Stimulated activated CD8-positive, alpha-beta memory T cell treated with anti-CD3 and anti-CD28 coated beads, Interleukin-15, amount 100 ng/mL, for 48 hours (primary cell): ENCODE measurements around the gene DVL2.
"Not testable (repeated sequence)": the region's sequence is repeated elsewhere in the genome, so short reads cannot be mapped to it uniquely, and the experiment has no call there.

Experiments used
- DNase-seq, 2 donors: peaks; one replicate each; pipeline ENCODE4 v3.0.0-alpha.2; 2020; ENCODE audit warnings: low read depth in 2 of 2

The DVL2 gene

GRCh38 chr17:7203391-7203790, 30.9 kb downstream of the DVL2 start:
- DNase-seq = no peak

DNA sequence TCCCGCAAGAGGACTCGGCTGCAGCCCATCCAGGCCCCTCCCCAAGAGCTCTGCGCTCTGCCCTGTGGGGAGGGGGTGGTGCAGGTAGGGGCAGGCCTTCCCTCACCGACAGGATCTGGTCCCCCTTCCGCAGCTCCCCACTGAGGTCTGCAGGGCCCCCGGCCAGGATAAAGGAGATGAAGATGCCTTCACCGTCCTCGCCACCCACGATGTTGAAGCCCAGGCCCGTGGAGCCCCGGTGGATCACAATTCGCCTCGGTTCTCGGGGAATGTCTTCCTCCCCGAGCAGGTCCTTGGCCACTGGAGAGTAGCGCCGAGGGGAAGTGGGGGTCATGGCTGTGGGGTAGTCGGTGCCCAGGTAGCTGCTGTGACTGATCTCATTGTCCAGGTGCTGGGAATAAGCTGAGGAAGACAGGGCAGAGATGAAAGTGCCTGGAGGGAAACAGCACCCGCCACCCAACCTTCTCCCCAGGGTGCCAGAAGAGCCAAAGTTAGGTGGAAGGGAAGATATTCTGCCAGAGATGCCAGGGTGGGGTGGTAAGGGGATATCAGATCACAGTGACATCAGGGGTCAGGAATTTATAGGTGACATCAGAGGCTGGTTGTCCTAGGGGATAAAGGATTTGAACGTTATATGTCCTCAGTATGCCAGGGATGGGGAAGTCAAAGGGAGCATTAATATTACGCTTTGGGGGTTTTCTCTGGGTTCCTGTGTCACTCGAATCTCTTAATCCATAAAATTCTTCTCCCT, 37.5 kb downstream of the DVL2 start:
- DNase-seq = no peak

- DNase-seq = no peak
Measured at GRCh38 chr17:7195971-7196370, 38.3 kb downstream of the DVL2 start.

GRCh38 chr17:7192271-7192937, 41.9 kb downstream of the DVL2 start:
- no peak for DNase-seq

- no peak for DNase-seq
Measured at GRCh38 chr17:7191571-7192270, 42.6 kb downstream of the DVL2 start.

- no peak for DNase-seq
Measured at GRCh38 chr17:7191069-7191468, 43.2 kb downstream of the DVL2 start.

GRCh38 chr17:7190276-7190917, 43.9 kb downstream of the DVL2 start:
- no peak for DNase-seq

DNA sequence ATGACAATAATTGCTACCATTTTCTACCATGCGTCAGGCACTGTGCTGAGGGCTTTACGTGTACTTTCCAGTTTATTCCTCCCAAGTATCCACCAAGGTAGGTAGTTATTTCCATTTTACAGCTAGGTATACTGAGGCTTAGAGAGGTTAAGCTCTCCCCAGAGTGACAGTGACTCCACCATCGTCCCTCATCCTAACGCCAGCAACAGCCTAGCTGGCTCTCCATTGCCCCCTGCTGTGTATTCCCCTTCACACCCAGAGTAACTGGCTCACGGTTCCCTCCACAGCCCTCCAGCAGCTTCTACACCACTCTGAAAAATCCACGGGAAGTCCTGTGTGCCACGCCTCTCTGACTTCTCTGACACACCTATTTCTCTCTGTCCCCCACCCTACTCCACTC, 48.1 kb downstream of the DVL2 start:
- DNase-seq = no peak

DNA sequence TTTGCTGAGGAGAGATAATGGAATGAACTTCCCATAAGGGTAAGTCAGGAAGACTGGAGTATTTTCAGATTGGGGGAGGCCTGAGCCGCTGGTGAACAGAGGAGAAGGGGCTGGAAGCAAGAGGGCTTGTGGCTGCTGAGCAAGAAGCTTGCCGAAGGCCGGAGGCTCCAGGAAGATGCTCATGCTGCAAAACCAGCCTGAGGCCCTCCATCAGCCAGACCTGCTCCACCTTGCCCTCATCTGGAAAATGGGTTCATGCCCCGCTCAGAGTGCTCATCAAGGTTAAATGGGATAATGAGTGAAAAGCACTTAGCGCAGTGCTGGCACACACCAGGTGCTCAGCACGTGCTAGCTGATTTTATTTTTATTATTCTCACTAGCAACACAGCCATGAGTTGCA, 49.7 kb downstream of the DVL2 start:
- DNase-seq = no peak

- no peak for DNase-seq
Measured at GRCh38 chr17:7184091-7184488, 50.2 kb downstream of the DVL2 start.

- DNase-seq = no peak
Measured at GRCh38 chr17:7183433-7184090, 50.8 kb downstream of the DVL2 start.

- not testable (repeated sequence) for DNase-seq
Measured at GRCh38 chr17:7182101-7182500, 52.2 kb downstream of the DVL2 start.

DNA sequence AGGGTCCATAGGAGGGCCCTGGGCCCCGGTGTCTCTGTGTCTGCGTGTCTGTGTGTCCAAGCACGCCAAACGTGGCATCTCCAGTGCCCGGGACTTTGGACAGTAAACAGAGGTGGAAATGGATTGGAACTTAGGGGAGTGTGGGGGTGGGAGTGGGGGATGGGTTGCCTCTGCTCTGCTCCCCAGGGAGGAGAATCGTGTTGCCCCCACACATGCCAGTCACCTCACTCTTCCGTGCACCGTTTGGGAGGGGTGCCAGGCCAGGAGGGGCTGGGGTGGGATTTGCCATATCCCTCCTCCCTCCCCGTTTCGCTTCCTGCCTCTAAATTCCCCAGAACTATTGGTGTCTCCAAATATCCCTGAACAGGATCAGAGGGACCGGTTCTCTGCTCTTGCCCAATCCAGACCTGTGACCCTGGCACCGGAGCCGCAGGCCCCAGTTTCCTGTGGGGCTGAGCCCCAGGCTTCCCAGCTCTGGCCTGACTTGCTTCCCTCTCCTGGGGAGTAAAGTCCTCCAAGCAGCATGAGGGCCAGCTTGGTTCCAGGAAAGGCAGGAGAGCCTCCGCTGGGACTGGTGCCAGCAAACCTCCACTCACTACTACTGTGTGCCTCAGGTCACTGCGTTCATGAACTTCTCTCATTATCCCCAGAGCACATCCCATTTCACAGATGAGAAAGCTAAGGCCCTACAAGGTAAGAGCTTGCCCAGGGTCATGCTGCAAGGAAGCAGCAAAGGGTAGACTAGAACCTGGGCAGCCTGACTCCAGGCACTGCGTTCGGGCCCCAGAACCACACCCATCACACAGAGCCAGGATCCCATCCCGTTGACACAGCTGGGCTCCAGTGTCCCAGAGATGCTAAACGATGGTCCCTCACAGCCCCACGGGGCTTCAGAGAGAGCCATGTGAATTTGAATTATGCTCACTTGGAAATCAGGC, 54.7 kb downstream of the DVL2 start, which contains the start of gene ASGR1:
TSS of gene ASGR1 (minus strand) at position 54 of the 938 bp plus-strand sequence. CDS start 807 bp downstream, outside the sequence.
- no peak for DNase-seq

DNA sequence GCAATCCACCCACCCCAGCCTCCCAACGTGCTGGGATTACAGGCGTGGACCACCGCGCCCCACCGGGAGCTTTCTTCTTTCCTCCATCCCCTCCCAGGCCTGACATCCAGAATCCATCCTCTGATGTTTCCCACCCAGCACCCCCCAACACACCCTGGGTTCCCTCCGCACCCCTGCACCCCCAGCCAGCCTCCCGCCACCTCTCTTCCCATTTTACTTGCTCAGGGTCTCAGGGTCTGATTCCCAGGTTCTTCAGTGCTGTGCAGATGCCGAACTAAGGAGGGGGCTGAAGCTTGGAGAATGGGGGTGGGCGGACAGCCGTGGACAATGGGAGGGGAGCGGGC, 55.4 kb downstream of the DVL2 start:
- DNase-seq = no peak

DNA sequence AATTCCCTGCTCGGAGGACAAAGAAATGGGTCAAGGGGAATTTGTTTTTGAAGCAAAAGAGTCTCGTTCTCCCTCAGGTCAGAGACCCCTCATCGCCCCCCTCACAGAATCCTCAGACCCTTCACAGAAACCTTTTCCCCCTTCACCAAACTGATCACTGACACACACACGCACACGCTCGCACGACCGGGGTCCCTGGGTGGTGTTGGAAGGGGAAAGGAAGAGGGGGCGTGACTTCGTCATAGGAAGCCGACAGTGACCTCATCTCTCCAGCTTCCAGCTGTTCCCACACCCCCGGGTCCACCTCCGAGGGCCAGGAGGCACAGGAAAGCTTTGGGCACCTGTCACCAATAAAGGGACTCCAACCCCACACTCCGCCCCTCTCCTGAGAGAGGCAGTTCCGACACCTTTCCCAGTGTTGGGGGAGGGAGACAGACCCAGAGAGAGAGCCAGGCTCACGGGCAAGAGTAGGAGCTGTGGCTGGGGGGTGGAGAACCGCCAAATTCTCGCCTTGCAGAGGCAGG, 56.3 kb downstream of the DVL2 start:
- no peak for DNase-seq

DNA sequence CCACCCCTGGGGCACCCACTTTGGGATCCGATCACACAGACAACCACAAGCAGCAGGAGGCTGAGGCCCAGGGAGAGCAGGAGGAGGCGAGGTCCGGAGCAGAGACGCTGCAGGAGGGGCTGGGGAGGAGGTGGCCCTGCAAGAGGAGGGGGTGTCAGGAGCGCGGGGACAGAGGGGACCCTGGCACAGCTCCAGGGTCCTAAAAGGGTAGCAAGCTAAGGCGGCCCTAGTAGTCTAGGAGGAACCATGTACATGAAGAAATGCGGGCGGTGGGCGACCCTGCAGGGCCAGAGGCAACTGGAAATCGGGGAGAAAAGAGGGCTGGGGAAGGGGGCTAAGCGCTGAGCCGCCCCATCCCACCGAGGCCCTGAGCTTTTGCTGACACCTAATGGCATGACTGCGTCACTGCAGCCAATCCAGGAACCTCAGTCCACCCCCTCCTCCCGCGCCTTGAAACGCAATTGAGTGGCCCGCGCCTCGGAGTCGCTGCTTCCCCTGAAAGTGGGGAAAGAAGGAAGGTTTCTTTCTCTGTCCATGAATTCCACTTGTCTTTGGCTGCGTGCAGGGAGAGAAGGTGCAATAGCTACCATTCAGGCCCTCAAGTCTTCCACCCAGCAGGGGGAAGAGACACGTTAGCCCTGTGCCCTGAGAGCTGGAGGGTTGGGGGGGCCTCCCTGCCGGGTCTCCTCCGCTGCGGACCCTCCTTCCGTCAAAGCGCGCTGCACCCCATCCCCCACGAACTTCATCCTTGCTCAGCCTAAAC, 56.9 kb downstream of the DVL2 start:
- DNase-seq = peak; percentile 34 to 36

DNA sequence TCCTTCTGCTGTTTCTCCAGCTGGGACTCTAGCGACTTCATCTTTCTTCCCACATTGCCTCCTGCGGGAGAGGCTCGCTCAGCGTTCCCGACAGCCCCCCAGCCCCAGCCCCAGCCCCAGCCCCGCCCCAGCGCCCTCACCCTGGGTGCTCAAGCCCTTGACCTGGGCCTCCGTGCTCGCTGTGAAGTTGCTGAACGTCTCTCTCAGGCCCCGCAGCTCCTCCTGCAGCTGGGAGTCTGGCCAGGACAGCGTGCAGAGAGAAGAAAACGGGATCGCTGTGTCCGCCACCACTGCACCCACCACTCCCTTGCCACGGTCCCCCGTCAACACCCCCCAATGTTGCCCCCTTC, 57.5 kb downstream of the DVL2 start:
- DNase-seq = no peak

DNA sequence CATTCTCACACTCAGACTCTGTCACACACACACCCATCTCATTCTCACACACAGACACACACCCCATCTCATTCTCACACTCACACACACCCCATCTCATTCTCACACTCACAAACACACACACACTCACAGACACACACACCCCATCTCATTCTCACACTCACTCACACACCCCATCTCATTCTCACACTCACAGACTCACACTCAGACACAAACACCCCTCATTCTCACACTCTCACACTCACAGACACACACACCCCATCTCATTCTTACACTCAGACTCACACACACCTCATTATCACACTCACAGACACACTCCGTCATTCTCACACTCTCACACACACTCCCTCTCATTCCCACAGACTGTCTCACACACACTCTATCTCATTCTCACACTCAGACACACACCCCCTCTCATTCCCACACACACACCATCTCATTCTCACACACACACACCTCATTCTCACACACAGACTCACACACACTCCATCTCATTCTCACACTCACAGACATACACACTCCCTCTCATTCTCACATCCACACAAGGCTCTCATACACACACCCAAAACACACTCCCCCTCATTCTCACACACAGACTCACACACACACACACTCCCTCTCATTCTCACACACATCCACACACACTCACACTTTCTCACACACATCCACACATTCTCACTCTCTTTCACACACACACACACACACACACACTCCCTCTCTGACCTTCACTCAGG, 58.0 kb downstream of the DVL2 start:
- no peak for DNase-seq
